ENCODE data around the gene AXIN2.
"Not testable (repeated sequence)": the region's sequence is repeated elsewhere in the genome, so short reads cannot be mapped to it uniquely, and the experiment has no call there.

AXIN2 gene

DNA sequence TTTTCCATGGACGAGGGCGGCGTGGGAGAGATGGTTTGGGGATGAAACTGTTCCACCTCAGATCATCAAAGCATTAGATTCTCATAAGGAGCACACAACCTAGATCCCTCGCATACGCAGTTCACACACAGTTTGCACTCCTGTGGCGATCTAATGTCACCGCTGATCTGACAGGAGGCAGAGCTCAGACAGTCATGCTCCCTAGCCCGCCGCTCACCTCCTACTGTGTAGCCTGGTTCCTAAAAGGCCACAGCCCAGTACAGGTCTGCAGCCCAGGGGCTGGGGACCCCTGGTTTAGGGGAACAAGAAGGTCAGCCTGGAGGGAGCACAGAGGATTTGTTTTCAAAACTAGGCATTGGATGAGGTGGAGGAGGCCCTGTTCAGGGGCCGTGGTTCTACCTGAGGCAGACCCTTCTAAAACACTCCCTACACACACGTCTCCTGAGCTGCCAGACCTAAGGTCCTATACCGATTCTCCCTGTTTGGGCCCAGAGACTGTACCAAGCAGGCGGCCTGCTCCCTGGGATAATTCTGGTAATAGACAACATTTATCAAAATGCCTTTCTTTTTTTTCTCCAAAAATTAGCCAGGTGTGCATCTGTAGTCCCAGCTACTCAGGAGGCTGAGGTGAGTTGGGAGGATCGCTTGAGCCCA lies 38.6 kb downstream of the AXIN2 start:
- no peak for DNase-seq (ENCODE audit: low read depth, low spot score)

DNA sequence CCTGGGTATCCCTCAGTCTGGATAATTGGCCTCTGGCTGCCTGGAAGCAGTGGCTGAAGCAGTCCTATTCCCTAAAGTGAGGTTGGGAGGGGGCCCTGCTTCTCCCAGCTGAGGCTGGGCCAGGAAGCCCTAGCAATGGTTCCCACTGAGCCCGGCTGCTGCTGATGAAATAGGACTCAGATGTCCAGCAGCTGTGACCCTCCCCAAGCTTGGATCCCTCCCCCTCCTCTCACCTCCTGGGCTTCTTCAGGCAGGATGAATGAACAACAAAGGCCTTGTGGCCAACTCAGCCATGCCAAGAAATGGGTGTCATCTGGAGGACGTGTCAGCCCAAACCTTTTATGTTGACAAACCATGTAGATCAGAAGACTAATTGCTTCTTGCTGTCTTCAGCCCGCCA lies 42.0 kb downstream of the AXIN2 start:
- DNase-seq (ENCODE audit: low read depth, low spot score), result no peak

DNA sequence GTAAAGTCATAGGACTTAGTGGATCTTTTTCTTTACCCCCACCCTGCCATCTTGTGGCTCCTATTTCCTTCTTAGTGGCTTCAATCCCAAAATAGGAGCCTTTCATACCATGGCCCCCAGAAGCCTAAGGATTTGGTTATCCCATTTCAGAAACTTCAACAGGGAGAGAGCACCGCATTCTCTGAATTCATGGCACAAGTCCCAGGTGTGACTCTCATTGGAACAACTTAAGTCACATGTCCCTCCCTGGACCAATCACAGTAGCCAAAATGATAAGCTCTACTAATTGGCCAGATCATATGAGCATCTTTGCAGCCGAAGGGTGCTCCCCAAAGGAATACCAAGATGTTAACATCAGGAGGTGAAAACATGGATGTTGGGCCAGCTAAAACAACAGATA lies 43.2 kb downstream of the AXIN2 start:
- DNase-seq (ENCODE audit: low read depth, low spot score), result no peak

DNA sequence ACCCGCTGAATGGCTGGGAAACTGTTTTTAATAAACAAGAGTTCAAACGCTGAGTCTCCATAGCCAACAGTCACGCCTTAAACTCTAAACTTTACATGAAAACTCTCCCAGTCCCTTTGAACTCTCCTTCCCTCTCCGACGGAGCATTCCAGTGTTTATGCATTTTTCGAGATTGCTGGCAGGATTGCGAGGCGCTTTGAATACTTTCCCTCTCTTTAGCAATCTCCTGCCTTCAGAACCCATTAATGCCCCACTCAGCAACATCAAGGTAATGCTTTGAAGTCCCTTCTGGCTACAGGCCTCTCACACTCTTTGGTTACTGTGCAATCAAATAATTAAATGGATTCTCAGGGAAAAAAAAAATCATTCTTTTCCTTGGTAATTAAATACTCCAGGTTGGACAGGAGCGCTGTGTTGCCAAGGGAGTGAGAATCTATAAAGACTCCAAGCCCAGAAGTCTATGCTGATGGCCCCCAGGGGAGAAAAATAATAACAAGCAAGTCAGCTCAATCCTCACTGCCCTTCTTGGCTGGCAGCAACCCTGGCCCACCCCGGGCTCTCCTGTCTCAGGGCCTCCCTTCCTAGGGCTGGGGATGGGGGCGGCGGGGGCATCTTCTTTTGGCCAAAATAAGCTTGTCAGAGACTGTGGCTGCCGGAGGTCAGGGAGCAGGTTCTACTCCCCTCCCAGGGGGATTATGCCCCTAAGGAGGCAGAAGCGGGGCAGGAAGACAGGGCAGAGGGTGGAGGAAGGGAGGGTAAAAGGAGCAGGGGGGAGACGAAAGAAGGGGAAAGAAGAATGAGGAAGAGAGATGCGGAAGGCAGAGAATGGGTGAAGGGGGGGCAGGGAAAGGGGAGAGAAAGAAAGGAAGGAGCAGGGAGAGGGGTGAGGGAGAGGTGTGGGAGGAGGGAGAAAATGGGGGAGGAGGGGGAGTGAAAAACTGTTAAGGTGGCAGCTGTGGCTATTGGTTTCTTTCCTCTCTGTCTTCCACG lies 45.2 kb downstream of the AXIN2 start:
- no peak for DNase-seq (ENCODE audit: low read depth, low spot score)

DNA sequence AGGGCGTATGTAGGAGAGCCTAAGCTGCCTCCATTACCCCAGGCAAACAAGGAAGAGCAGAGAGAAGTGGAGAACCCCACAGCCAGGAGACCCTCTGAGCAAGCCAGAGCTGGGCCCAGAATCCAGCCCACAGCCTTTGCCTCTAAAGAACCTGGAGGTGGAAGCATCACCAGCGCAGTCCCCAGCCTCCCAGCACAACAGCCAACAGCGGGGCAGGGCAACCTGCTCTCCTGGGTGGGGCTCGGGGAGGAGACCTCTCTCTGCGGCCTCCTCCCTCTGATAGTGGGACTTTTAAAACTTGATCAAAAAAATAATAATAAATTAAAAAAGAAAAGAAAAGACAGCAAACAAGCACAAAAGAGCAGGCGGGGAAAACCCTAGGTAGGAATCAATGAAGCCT lies 45.9 kb downstream of the AXIN2 start:
- DNase-seq (ENCODE audit: low read depth, low spot score), result no peak

DNA sequence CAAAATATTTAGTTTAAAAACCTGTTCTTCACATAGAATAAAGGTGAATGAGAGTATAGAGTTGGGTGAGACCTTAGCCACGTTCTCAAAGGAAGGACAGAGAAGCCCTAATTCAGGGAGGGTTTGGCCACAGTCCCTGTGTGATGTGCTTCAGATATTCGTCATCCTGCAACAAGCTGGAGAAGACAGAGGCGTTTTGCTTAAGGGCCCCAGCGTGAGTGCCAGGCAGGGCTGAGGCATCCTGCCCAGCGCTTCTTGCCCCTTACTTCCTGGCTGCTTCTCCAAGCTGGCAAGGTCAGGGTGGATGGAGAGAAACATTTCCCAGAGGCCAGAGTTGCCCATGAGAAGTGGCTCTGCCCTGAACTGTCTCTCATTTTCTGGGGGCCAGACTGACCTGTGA lies 46.9 kb downstream of the AXIN2 start:
- no peak for DNase-seq (ENCODE audit: low read depth, low spot score)

DNA sequence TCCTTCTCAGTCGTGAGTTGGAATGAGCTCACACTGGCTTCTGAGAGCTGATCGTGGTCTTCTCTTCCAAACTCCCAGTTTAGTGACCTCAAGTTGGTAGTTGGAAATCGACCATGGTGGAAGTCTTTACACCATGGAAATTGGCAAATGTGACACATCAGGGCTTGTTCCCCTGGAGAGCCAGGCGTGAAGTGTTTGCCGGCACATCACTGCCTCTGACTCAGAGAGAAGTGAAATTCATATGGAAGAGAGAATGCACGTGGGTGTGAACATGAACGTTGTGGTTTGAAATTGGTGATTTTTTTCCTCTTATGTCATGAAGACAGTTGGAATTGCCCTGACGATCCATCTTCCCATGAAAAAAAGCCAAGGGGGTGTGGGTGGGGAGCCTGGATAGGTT lies 47.4 kb downstream of the AXIN2 start:
- DNase-seq (ENCODE audit: low read depth, low spot score), result no peak

DNA sequence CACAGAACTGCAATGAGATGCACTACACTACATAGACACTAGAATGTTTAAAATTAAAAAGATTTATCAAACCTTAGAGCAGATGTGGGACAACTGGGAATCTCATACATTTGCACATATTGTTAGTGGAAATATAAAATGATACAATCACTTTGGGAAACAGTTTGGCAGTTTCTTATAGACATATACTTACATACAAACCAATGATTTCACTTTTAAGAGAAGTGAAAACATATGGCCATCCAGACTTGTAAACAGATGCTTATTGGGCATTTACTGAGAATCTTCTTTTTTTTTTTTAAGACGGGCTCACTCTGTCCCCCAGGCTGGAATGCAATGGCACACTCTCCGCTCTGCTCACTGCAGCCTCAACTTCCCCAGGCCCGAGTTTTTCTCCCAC lies 50.1 kb downstream of the AXIN2 start:
- no peak for DNase-seq (ENCODE audit: low read depth, low spot score)

DNA sequence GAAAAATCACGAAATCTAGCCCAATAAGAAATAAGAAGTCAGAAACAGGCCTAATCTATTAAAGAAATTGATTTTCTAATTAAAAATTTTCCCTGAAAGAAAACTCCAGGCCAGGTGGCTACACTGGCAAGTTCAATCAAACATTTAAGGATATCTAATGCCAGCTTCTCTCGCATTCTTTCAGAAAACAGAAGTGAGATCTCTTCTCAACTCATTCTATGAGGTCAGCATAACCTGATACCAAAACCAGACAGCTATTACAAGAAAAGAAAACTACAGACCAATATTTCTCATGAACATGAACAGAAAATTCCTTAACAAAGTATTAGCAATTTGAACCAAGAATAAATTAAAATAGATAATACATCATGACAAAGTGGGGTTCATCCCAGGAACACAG lies 52.4 kb downstream of the AXIN2 start:
- no peak for DNase-seq (ENCODE audit: low read depth, low spot score)

DNA sequence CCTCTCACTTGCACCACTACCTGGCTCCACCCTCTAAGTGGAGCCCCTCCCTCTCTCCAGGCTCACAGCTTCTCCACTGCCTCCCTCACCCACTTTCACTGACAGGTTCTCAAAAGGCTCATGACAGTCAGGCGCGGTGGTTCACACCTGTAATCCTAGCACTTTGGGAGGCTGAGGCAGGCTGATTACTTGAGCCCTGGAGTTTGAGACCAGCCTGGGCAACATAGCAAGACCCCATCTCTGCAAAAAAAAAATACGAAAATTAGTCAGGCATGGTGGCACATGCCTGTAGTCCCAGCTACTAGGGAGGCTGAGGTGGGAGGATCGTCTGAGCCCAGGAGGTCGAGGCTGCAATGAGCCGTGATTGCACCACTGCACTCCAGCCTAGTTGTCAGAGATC lies 56.8 kb downstream of the AXIN2 start:
- DNase-seq (ENCODE audit: low read depth, low spot score), result not testable (repeated sequence)

DNA sequence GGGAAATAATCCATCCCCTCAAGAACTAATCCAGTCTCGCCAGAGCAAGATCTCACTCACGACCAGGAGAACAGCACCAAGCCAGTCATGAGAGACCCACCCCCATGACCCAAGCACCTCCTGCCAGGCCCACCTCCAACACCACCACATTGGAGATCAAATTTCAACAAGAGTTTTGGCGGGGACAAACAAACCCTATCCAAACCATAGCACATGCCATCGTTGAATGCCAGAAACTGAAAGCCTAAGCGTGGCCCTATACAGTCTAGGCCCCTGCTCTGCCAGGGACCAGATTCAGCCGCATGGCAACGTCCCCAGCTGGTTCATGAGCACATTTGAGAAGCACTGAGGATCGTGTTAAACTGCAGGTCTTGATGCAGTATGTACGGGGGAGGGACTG lies 57.3 kb downstream of the AXIN2 start:
- DNase-seq (ENCODE audit: low read depth, low spot score), result no peak

DNA sequence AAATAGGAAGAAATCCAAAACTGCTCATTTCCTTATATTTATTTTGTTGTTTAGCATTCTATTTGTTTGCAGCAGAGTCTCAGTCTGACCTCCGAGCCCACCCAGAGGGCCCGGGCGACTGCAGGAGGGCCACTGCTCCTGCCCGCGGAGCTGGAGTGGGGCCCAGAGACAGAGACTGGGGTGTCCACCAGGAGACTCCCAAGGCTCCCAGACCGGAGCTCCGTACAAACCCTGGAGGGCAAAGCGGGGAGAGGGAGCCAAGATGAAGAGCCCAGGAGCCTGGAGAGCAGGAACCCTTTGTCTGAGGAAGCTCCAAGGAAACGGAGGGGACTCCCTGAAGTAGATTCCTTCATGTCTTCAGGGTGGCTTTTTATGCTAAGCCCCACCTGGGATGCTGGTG lies 57.9 kb downstream of the AXIN2 start:
- DNase-seq (ENCODE audit: low read depth, low spot score), result no peak

DNA sequence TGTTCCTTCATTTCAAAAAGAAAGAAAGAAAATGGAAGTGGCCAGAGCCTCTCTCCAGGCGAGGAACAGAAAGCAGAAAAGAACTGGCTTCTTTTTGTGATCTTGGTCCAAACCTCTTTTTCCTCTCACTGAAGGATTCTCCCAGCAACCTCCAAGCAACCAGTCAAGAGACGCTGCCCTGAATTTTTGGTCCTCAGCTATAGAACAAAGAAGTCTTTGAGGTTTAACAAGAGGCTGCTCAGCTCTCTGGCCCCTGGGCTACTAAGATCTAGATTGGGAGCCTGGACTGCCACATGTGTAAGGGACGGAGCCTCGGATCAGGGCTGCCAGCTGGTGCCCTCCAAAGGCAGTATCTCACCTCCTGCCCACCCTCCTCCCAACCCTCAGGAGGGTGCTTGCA lies 62.6 kb downstream of the AXIN2 start:
- no peak for DNase-seq (ENCODE audit: low read depth, low spot score)

DNA sequence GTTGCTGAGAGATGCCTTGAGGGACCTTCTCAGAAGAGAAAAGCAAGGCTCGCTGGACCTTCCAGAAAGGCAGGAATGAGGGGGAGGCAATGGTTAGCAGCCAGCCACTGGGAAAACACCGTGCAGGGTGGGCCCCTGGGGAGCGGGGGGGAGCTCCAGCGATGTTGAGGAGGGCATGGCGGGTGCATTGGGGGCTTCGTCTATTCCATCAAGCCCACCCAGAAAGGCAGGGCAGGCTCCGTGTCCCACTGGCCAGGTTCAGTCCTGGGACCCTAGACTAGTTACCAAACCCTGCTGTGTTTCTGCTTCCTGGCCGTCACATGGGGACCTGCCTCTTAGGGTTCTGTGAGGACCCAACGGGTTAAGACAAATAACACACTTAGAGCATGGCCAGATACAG lies 64.6 kb downstream of the AXIN2 start:
- DNase-seq (ENCODE audit: low read depth, low spot score), result no peak

DNA sequence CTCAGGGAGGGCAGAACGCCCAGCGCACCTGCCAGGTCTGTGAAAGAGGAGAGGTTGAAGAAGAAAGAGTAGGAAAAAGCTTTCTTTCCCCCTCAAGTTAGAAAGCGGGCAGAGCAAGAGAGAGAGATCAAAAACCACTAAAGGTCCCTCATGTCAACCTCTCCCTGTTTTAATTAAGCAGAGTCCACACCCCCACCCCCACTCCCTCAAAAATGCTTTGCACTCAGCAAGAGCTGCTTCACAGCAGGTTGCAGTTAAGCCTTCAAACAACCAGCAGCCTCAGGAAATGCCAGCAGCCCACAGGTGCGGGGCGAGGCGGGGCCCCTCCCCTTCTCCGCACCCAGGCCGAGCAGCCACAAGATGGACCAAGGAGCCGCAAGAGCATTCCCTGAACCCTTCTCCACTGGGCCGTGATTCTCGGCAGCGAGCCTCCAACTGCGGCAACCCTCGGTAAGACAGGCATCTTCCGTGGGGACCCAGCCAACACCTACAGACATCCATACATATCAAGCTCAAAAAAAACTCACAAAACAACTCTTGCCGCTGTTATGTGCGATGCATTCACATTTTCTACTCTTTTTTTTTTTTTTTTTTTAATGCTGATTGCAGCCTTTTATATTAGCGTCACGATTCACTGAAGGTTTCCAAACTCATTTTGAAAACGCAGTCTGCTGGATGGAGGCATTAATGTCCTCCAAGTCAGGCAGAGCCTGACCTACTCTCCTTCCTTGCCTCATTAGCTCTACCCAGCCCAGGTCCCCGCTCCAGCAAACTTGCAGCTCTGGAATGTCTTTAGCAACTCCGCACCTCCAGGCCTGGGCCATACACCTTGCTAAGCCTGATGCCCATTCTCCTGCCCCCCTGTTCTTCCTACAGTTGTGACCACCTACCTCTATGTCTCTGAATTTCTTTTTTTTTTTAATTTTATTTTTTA lies 66.1 kb downstream of the AXIN2 start:
- DNase-seq (ENCODE audit: low read depth, low spot score), result no peak

DNA sequence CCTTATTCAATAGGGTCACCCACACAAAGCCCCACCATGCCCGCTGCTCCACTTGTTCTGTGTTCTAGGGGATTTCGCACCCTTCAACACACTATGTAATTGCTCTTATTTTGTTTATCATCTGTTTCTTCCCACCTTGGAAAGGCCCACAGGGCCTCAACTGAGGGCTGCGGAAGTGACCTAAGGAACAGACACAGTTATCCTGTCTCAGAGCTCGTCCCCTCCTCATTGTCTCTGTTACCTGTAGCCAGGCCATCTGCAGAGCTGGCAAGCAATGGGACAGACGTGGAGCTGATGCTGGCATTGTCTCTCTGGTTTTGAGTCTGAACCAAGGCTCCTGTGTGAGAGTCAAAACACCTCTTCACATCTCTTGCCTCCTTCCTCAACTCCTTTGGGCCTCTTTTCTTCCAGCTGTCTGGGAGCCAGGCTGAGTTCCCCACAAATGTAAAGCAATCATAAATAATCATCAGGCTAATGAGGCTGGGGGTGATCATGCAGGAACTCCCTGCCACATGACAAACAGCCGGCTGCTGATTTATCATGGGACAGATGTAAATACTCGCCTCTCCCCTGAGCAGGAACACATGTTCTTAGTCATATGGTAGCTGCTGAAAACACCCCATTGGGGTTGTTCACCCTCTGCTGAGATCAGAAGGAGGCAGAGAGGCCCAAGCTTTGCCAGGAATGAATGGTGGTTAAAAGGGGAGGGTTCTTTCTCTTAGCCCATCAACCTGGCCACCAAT lies 71.9 kb downstream of the AXIN2 start:
- DNase-seq (ENCODE audit: low read depth, low spot score), result no peak

DNA sequence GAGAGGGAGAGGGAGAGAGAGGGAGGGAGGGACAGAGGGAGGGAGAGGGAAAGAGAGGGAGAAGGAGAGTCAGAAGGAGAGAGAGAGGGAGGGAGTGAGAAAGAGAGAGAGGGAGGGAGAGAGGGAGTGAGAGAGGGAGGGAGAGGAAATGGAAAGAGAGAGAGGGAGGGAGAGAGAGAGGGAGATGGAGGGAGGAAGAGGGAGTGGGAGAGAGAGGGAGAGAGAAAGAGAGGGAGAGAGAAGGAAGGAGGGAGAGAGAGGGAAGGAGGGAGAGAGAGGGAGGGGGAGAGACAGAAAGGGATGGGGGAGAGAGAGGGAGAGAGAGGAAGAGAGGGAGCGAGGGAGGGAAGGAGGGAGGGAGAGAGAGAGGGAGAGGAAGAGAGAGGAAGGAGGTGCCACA lies 72.8 kb downstream of the AXIN2 start:
- DNase-seq (ENCODE audit: low read depth, low spot score), result no peak

DNA sequence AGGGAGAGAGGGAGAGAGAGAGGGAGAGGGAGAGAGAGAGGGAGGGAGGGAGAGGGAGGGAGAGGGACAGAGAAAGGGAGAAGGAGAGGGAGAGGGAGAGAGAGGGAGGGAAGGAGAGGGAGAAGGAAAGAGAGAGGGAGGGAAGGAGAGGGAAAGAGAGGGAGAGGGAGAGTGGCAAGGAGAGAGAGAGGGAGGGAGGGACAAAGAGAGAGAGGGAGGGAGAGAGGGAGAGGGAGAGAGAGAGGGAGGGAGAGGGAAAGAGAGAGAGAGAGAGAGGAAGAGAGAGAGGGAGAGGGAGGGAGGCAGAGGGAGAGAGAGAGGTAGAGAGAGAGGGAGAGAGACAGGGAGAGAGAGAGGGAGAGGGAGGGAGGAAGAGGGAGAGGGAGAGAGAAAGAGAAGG lies 73.5 kb downstream of the AXIN2 start:
- no peak for DNase-seq (ENCODE audit: low read depth, low spot score)

DNA sequence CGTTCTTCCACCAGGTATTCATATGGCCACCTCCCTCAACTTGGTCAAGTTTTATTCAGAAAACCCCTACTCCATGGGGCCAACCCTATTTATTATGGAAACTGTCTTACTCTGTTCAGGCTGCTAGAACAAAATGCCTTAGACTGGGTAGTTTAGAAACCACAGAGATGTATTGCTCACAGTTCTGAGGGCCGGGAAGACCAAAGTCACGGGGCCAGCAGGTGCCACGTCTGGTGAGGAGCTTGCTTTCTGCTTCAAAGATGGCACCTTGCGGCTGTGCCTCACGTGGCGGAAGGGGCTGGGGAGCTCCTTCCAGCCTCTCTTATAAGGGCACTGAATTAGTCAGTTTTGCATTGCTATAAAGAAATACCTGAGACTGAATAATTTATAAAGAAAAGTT lies 74.3 kb downstream of the AXIN2 start:
- no peak for DNase-seq (ENCODE audit: low read depth, low spot score)

DNA sequence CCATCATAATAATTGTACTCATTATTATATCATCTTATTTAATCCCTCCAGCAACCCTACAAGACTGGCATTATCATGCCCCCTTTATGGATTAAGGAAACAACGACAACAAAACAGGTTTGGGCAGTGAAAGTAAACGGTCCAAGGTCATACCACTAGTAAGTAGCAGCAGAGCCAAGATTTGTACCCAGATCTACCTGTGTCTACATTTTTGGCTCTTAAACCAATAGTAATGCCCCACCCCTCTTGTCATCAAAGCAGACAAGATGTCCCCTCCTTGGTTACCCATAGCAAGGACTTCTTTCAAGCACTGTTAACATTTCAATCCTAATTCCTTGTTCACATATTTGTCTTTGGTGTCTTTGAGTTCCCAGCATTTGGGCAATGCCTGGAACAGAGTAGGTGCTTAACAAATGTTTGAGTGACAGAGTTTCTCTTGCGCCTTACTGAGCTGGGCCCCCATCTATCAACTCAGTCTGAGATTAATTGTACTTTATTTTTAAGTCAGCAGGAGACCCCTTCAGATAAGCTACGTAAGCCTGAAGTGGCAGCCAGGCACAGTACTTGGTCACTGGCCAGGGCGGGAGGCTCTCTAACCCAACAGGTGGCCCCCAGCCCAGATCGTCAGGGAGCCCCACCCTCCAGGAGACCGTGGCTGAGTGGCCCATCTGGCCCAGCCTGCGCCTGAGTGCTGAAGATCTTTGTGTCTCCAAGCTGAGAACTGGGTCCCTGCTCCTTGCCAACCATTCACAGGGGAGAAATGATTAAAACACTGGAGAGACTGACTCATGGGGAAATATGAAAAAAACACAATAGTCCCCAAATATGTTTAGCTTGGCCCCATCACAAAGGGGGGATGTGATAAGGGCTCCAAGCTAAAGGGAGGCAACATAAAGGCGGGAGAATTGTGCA lies 75.8 kb downstream of the AXIN2 start:
- DNase-seq (ENCODE audit: low read depth, low spot score), result no peak

Data from smooth muscle cell of the brain vasculature (primary cell).